ACC112 (cell line): ENCODE measurements around the gene NOTO.
A peak's percentile ranks its signal among the peaks of the same experiment; 100 is the strongest.

Experiments used
- H2AFZ ChIP-seq: fragments of 200-600 bp; sonication (generic); one replicate; pipeline ENCODE4 v1.6.0; 2017; ENCODE audit warnings: antibody characterized with exemption, low read length; ENCODE audit not compliant: unreplicated experiment
- H3K27ac ChIP-seq: fragments of 200-600 bp; sonication (generic); 2 replicates; pipeline ENCODE4 v1.5.1; 2014; ENCODE audit warnings: low read depth, mild to moderate bottlenecking, antibody characterized with exemption, low read length, moderate library complexity
- H3K27me3 ChIP-seq: fragments of 200-600 bp; sonication (generic); 2 replicates; pipeline ENCODE4 v1.6.1; 2014; ENCODE audit warnings: mild to moderate bottlenecking, antibody characterized with exemption, low read length, moderate library complexity, mixed read lengths; ENCODE audit not compliant: insufficient read depth
- H3K36me3 ChIP-seq: fragments of 200-600 bp; sonication (generic); 2 replicates; pipeline ENCODE4 v1.6.1; 2016; ENCODE audit warnings: mild to moderate bottlenecking, antibody characterized with exemption, low read length, moderate library complexity, mixed read lengths; ENCODE audit not compliant: insufficient read depth
- H3K4me1 ChIP-seq: fragments of 200-600 bp; sonication (generic); one replicate; pipeline ENCODE4 v1.6.1; 2016; ENCODE audit warnings: low read length, mixed read lengths; ENCODE audit not compliant: insufficient read depth, unreplicated experiment, control insufficient read depth
- H3K4me3 ChIP-seq: fragments of 200-600 bp; sonication (generic); 2 replicates; pipeline ENCODE4 v1.5.1; 2014; ENCODE audit warnings: mild to moderate bottlenecking, low read depth, low read length
- H3K79me2 ChIP-seq: fragments of 200-600 bp; sonication (generic); one replicate; pipeline ENCODE4 v1.6.0; 2016; ENCODE audit warnings: low read length; ENCODE audit not compliant: control insufficient read depth, unreplicated experiment, insufficient read depth

Gene NOTO

DNA sequence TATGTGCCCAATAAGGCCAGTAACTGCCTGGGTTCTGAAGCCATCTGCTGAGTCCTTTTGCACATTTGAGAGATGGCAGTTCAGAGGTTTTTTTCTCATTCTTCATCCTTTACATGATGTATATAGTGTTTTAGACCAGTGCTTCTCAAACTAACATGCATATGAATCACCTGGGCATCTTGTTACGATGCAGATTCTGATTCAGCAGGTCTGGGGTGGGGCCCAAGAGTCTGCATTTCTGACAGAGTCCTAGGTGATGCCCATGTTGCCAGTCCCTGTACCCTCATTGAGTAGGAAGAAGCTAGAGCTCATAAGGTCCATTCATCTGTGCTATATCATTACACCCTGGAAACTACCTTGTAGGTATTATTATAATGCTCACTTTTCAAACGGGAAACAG lies 15.5 kb downstream of the NOTO start:
- no peak overlapping the region for H3K27ac ChIP-seq

DNA sequence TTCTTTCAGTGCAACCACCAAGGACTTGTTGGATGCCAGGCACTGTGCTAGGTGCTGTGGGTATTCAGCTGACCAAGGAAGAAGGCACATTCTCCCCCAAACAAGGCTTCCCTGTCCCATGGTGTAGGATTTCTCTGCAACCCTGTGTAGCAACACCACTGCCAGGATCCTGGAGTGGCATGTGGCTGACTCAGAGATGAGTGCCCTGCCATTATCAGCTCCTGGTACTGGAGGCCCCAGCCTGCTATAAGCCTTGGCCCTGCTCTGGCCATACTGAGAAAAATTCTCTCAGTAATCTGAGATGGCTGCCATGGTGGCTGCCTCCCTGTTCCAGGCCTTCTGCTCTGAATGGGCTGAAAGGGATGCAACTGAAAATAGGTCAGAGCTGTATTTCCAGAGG lies 15.9 kb downstream of the NOTO start:
- H3K79me2 ChIP-seq: peaks cover 27% of the 10 kb centered on the region
- H3K36me3 ChIP-seq: 0 out of 2 replicates have a peak, but pooled peaks cover 3% of the 10 kb centered on the region
- no peak overlapping the region for H2AFZ ChIP-seq
- no peak overlapping the region for H3K4me3 ChIP-seq
- no peak overlapping the region for H3K27ac ChIP-seq
- H3K4me1 ChIP-seq: peaks cover 33% of the 10 kb centered on the region
- no peaks in the 10 kb centered on the region for H3K27me3 ChIP-seq

More for the DNA sequence above, 15.5 kb downstream of the NOTO start:
- Histone ChIP-seq H3K79me2 (peaks cover 27% of the 10 kb centered on the region), H3K4me1 (peaks cover 37% of the 10 kb centered on the region), H3K27me3 (no peaks in the 10 kb centered on the region), H3K4me3 (no peak overlapping the region), H2AFZ (no peak overlapping the region), H3K36me3 (0 out of 2 replicates have a peak, but pooled peaks cover 2% of the 10 kb centered on the region)

DNA sequence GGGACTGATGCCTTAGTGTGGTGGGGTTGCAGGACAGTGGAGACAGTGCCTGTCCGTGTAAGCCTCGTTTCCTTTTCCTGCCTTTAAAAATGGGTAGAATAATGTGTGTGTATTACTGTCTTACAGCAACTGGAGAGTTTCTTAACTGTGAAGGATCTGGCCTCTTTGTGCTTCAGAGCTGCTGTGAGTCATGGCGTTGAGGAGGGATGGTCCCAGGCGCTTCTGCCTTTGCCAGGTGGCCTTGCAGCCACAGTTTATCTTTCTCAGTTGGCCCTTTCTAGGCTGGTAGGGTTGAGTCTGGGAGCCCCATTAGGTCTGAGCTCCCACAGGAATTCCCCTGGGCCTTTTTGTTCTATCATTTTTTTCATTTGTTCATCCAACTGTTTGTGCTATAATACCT lies 21.4 kb downstream of the NOTO start:
- H3K79me2 ChIP-seq: peaks cover 4% of the 10 kb centered on the region
- no peak overlapping the region for H2AFZ ChIP-seq
- no peaks in the 10 kb centered on the region for H3K27me3 ChIP-seq
- no peak overlapping the region for H3K27ac ChIP-seq
- H3K4me1 ChIP-seq: peaks cover under 1% of the 10 kb centered on the region
- no peak overlapping the region for H3K4me3 ChIP-seq
- H3K36me3 ChIP-seq: 0 out of 2 replicates have a peak, but pooled peaks cover 3% of the 10 kb centered on the region

DNA sequence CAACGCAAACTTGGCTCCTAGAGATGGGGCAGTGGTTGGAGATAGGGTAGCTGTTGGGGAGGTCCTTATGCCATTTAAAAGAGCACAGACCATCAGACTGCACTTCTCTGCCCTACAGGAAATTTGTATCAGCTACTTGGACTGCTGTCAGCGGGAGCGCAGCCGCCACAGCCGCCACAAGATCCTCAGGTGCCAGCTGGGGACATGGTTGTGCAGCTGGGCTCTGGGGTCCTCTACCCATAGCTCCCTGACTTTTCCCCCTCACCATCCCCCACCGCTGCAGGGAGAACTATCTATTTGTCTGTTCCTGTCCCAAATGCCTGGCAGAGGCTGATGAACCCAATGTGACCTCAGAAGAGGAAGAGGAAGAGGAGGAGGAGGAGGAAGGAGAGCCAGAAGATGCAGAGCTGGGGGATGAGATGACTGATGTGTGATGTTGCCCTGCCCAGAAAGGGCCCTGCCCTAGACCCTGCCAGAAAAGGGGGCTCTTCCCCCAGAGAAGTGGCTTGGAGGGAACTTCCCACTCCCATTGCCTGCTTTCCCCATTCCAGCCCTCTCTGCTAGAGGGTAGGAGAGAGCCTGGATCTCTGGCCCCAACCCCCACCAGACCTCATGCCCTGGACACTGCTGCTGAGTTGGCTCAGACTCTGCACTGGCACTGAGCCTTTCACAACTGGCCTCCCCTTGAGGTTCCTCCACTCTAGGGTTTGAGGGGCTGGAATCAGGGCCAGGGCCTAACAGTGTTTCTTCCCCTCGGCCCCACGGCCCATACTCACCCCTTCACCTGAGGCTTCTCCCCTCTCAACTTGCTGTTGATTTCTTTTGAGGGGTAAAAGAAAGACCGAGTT lies 23.4 kb downstream of the NOTO start:
- Histone ChIP-seq H3K27me3 (no peaks in the 10 kb centered on the region), H3K4me3 (no peak overlapping the region), H3K79me2 (no peaks in the 10 kb centered on the region), H3K36me3 (0 out of 2 replicates have a peak, but pooled peaks cover 3% of the 10 kb centered on the region), H2AFZ (no peak overlapping the region), H3K4me1 (no peaks in the 10 kb centered on the region), H3K27ac (no peak overlapping the region)

DNA sequence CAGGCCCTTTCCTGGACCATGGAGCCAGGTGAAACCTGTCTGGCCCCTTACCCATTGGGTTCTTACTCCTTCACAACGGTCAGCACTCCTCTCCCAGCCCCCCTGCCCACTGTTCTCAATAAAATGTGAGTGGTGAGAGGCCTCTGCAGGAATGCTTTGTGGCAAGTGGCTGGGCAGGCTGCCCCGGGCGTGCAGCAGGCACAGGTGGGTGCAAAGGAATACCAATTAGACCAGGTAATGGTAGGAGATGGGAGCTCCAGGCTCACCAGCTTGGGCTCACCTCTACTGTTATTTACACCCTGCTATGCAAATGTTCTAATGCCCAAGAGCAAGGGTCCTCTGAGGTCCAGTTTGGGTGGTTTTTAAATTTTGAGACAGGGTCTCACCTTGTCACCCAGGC lies 24.7 kb downstream of the NOTO start:
- H2AFZ ChIP-seq: no peak overlapping the region
- no peak overlapping the region for H3K4me3 ChIP-seq
- H3K4me1 ChIP-seq: no peaks in the 10 kb centered on the region
- H3K36me3 ChIP-seq: 0 out of 2 replicates have a peak, but pooled peaks cover 3% of the 10 kb centered on the region
- H3K27ac ChIP-seq: no peak overlapping the region
- no peaks in the 10 kb centered on the region for H3K79me2 ChIP-seq
- no peaks in the 10 kb centered on the region for H3K27me3 ChIP-seq

DNA sequence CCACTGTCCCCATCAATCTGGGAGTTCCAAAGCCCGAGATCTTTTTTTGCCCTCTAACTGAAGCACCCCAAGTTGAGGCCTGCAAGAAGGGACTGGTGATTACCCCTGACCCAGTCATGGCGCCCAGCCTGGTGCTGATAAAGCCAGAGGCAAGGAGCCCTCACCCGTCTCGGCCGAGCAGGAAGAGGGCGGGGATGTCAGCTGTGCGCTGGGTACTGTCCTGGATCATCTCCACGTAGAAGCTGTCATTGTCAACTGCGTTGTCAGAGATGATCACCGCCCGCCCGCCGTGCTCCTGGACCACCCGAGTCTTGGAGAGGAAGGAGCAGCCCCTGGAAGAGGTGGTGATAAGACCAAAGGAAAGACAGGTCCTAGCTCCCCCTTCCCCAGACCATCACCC lies 26.3 kb downstream of the NOTO start:
- Histone ChIP-seq H3K36me3 (no peaks in the 10 kb centered on the region), H3K4me3 (no peak overlapping the region), H3K27ac (no peak overlapping the region), H2AFZ (no peak overlapping the region), H3K27me3 (no peaks in the 10 kb centered on the region), H3K4me1 (no peaks in the 10 kb centered on the region), H3K79me2 (no peaks in the 10 kb centered on the region)

DNA sequence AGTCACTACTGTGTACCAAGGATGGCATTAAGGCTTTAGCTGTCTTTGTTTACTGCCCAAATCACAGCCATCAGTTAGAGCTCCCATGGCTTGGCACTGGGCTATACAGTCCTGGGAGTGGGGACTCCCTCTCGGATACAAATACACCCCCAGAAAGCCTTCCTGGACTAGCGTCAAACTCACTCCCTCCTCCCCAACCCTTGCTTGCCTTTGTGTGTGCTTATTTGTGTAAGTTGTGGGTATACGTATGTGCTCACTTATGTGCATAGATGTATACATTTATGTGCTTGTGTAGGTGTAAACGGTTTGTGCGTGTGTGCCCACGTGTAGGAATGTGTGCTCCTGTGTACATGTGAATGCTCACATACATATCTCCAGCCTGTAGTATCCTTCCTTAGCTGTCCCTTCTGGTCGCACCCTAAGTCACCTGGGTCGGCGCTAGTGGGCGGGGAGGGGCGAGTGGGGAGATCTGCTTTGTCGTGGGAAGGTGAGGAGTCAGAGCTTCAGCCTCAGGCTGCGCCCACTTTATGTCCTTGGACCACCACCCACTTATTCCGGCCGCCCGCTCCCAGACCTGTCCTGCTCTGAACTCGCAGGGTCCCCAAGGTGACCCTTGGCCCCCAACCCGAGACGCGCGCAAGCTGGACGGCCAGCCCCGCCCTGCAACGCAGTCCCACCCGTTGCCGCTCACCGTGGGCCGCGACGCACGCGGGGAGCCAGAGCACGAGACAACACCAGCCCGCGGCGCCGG lies 30.2 kb downstream of the NOTO start:
- peaks cover 35% of the 10 kb centered on the region for H3K79me2 ChIP-seq
- H2AFZ ChIP-seq: peak overlapping the region; percentile 73
- peaks cover 4% of the 10 kb centered on the region; the same call in 1 of the 2 replicates for H3K36me3 ChIP-seq
- no peak overlapping the region for H3K27ac ChIP-seq
- peak overlapping the region; percentile 85 for H3K4me3 ChIP-seq
- no peaks in the 10 kb centered on the region for H3K27me3 ChIP-seq
- H3K4me1 ChIP-seq: peaks cover 16% of the 10 kb centered on the region

DNA sequence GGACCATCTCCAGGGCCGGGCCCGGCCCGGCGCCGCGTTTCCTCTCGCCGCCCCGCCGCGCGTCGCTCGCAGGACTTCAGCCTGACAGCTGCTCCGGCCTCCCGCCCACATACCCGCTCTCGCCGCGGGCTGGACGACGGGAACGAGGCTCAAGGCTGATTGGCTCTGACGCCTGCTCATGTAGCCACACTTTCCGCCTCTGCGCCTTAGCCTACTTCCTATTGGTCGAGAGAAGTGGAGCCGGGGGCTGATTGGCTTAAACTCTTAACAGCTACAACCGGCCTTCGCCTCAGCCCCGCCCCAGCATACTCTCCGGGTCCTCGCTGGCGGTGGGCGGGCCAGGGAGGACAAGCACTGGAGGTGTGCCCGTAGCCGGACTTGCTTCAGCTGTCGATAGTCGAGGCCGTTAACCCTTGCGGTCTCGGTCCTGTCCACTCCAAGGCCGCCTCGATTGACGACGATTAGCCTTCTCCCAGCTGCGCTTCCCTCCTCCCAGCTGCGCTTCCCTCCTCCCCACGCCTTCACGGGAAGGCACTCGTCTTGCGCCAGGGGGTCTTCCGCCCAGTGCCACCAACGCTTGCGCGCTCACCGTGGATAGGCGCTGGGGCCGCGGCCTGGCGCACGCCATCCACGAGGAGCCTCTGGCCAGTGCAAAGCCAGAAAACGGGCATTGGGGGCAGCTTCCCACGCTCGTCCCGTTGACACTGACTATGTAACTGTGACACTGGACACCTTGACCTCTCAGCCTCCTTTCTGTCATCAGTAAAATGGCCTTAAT lies 31.0 kb downstream of the NOTO start, which contains the start of gene PRADC1:
Gene PRADC1 (minus strand): TSS at position 86 of the 778 bp plus-strand sequence. CDS start 79 bp downstream, at position 7.
- Histone ChIP-seq H3K27me3 (no peaks in the 10 kb centered on the region), H3K27ac (peak within 1 kb of the TSS; percentile 73), H3K4me1 (peaks cover 20% of the 10 kb centered on the region), H3K4me3 (peak within 1 kb of the TSS; percentile 85), H3K36me3 (peaks cover 4% of the 10 kb centered on the region; the same call in 1 of the 2 replicates), H3K79me2 (peaks cover 42% of the 10 kb centered on the region), H2AFZ (peak within 1 kb of the TSS; percentile 73)

DNA sequence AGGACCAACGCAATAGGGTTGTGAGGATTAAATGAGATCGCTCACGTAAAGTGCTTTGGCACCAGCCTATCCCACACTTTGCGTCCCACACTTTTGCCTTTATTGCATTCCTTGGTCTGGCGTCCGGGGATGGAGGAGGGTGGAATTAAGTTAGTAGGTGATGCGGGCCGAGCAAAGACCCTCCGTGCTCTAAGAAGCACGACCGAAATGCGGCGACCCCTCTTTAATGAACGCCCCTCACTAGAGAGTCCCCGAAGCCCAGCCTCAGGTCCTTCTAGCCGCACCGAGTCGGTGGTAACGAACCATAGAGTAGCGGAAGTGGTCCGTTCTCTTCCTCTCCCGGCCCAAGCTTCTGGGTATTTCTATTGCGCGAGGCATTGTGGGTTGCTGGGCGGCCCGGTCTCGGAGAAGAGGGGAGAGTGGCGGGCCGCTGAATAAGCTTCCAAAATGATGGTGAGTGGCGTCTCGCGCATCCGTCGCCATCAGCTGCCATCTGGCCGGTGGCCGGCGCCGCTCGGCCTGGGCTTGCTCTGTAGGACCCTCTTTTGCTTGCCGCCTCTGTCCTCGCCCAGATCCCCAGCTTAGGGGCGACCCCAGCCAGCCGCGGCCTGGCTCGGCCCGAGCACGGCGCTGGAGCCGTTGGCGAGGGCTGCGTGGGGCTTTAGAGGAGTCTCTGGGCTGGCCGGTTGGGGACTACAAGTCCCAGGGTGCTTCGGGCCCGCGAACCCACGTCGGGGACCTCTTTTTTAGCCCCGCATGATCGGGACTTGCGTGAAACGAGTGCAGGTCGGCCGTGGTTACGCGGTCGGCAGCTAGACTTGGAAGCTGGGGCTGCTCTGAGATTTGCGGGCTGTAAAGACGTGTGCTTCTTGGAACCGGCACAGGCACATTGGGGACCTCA lies 31.8 kb downstream of the NOTO start, which contains the start of gene CCT7:
Gene CCT7 (plus strand): TSS at position 377 of the 901 bp plus-strand sequence. CDS start 71 bp downstream, at position 448.
- Histone ChIP-seq H2AFZ (peak within 1 kb of the TSS; percentile 71), H3K4me1 (peaks cover 28% of the 10 kb centered on the region), H3K79me2 (peaks cover 51% of the 10 kb centered on the region), H3K36me3 (peaks cover 4% of the 10 kb centered on the region), H3K4me3 (peak within 1 kb of the TSS; percentile 85), H3K27me3 (no peaks in the 10 kb centered on the region), H3K27ac (peak within 1 kb of the TSS; percentile 73)
